GM21360 (cell line): ENCODE results near the gene FAM135A.
A peak's percentile ranks its signal among the peaks of the same experiment; 100 is the strongest.

ENCODE experiments used
- ATAC-seq: cut with Tn5 transposase; IDR thresholded peaks from one replicate; pipeline ENCODE4 v1.9.1; 2021; ENCODE audit warnings: mild to moderate bottlenecking, moderate library complexity; ENCODE audit not compliant: unreplicated experiment

Gene FAM135A

GRCh38 chr6:70413114-70413991, at the start of gene FAM135A:
Gene FAM135A (plus strand): TSS chr6:70413508. CDS start chr6:70428343, 14,835 bp downstream.
- ATAC-seq: peak; percentile 87

- ATAC-seq: no peak
Measured at GRCh38 chr6:70363741-70364493, 49.4 kb upstream of the FAM135A start.

DNA sequence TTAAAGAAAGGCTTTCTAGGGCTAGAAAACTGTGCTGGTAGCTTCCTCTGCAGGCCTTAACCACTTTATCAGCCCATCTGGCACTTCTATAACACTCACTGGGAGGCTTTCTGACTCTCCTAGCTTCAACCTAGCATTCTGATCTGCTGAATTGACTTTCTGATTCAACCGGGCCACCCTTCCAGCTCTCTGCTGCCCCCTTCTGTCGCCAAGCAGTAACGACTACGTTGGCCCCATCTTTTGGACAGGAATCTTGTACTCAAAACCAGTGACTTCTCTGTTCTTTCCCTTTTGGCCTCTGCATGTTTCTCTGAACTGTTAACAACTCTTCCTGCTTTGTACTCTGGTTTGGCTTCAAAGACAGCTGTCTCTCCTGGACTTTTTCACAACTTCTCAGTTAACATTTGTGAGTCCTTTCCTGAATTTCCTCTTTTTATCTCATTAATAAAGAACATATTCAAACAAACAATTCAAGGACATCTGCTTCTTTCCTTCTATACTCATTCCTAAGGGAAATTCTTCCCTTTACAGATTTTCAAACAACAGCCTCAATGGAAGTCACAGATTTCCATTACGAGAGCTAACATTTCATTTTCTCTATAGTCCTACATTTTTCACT, 43.9 kb upstream of the FAM135A start:
- peak; percentile 75 for ATAC-seq

- no peak for ATAC-seq
Measured at GRCh38 chr6:70370496-70370895, 42.8 kb upstream of the FAM135A start.

GRCh38 chr6:70371454-70372105, 41.7 kb upstream of the FAM135A start:
- ATAC-seq: no peak

- no peak for ATAC-seq
Measured at GRCh38 chr6:70375166-70375565, 38.1 kb upstream of the FAM135A start.

GRCh38 chr6:70375882-70376281, 37.4 kb upstream of the FAM135A start:
- no peak for ATAC-seq

DNA sequence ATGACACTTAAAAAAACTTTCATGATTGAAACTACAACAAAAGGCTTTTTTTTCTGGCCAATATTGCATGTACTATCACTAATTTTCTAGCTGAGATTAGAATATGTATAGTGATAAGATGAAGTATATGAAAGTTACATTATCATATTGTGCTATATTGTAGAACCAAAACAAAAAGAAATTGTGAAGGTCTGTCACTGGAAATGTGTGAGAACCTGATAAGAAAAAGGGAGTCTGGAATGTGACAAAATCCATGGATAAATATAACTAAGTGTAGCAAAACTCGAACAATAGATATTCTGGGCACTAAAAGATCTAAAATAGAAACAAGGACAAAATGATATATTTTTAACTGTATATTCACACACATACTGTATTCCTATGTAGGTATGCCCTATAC, 36.7 kb upstream of the FAM135A start:
- no peak for ATAC-seq

DNA sequence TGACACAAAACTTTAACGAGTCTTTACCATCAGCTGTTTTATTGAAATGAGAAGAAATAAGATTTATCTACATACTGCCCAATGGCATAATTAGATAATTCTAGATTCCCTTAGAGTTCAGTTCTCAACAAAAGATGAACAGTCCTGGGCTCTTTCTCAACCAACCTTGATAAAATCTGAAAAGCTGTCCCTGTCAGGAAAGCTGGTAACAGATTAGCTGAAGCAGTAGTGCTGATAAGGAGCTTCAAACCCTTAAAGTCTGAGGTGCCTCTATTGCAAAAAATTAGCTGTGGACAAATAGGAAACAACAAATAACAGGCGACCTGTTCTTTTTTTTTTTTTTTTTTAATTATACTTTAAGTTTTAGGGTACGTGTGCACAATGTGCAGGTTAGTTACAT, 35.9 kb upstream of the FAM135A start:
- ATAC-seq: no peak

GRCh38 chr6:70379473-70380013, 33.8 kb upstream of the FAM135A start:
- ATAC-seq: no peak

DNA sequence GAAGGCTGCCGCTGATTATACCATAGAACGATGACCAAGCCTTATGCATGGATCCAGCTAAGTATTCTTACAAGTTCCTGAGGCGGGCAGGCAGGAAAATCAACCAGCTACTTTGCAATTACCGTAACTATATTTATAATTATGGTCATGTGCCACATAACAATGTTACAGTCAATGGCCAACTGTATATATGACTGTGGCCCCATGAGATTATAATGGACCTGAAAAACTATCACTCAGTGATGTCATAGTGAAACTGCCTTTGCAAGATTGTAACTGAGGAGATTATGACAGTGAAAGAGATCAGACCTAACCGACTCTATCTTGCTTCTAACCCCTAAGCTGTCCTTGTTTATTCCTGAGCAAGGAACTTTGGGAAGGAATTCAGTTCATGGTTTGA, 33.1 kb upstream of the FAM135A start:
- peak; percentile 88 for ATAC-seq

DNA sequence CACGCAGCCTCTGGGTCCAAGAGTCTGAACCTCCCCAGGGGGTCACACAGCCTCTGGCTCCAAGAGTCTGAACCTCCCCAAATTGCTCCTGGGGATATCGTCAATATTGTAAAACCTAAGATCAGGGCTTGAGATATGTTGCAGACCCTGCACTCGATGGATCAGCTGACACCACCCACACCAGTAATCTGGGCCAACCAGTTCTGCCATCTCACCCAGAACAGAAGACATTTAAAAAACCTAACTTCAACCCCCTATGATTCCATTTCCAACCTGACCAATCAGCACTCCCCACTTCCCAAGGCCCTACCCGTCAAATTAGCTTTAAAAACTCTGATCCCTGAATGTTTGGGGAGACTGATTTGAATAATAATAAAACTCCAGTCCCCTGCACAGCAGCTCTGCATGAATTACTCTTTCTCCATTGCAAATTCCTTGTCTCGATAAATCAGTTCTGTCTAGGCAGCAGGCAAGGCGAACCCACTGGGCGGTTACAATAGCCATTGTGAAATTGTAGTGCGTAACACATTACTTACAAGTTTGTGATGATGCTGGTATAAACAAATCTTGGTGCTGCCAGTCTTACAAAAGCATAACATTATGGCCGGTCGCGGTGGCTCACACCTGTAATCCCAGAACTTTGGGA, 32.4 kb upstream of the FAM135A start:
- ATAC-seq: no peak

- ATAC-seq: no peak
Measured at GRCh38 chr6:70381417-70381782, 31.9 kb upstream of the FAM135A start.

GRCh38 chr6:70385901-70386300, 27.4 kb upstream of the FAM135A start:
- ATAC-seq: no peak

DNA sequence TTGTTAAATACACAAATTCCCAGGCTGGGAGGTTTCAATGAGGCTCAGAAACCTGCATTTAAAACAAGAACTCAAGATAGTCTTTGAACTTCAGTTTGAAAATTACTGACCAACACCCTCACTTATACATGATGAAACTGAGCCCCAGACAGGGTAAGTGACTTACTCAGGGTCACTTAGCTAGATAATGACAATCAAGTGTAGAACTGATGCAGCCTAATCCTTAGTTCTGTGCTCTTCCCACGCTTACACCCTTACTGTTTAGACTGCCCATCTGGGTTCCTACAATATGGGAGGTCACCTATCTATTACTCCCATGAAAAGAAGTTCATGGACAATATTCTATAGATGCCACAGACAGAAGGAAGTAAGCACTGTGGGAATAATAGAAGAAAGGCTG, 24.5 kb upstream of the FAM135A start:
- ATAC-seq: no peak

DNA sequence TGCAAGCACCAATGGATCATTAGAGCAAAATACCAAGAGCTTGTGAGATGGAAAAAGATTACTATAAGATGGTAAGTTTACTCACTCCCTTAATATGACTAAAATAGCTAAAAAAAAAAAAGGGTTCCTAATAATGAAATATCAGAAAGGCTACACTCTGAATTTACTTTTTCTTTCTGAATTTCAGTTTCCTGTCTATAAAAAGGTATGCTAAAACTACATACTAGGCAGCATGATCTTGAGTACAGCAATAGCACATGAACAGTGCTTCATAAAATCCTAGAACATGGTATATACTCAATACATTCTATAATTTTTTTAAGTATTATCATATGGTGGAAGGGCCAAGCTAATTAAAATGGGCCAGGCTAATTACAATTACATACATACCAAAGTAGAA, 24.0 kb upstream of the FAM135A start:
- ATAC-seq: no peak

DNA sequence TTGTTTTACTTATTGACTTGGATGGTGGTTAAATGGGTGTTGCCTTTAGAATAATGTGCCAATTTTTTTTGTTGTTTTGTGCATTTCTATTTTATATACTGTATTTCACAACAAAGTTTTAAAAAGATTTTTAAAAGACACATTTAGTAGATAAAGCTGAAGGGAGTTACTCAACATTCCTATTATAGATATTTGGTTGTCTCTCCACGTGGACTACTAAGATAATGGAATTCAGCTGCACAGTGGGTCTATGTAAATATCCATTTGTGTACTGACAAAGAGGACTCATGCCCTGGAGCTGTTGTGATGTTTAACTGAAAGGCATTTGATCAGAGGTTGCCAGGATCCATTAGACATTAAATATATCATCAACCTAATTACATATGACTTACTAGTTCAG, 23.2 kb upstream of the FAM135A start:
- no peak for ATAC-seq

DNA sequence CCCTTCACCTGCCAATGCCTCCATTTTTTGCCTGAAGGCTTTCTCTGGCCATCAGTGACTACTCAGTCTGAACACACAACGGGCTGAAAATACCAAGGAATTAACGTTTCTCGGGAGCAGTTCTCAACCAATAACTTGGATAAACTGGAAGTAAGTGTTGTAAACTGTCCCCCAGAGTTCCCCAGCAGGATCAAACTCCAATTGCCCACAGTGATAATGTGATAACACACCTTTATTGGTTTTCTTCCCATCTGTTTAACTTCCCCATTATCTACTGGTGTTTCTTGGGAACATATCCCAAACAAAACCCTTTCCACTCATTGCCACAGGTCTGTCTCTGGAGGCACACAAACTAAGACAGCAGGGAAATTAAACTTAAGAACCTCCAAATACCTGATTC, 21.8 kb upstream of the FAM135A start:
- no peak for ATAC-seq

GRCh38 chr6:70394518-70395300, 18.6 kb upstream of the FAM135A start:
- ATAC-seq: no peak

GRCh38 chr6:70395301-70395672, 18.0 kb upstream of the FAM135A start:
- ATAC-seq: no peak
